Measurements from ENCODE around the gene APOBEC3B. TPM values are rescaled to one million over a fixed set of nuclear protein-coding genes. Genes with fewer than 3 reads are reported as not detected.

APOBEC3B gene
- total RNA-seq, 4 donors from 2014 or later = 7.8 to 15.3 (median 10.9) TPM; not detected in 1

DNA sequence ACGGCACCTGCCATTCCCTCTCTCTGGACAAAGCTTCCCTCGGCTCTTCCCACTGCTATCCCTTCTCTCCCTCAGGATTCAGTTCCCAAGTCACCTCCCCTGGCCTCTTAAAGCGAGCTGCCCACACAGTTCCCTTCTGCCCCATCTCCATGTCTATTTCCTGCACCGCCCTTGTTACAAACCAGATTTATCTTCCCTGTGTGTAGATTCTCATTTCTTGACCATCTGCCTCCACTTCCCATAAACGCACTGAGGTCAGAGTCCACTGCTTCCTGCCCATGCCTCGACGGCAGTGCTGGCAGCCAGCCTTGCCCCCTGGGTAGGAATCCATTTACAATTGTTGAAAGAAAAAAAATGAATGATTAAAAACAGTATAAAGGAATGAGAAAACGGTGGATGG, 11.6 kb upstream of the APOBEC3B start:
- TF ChIP-seq EP300 (IDR thresholded peaks at IDR 0.05; ENCODE audit: low read depth) (no peak), CTCF (IDR thresholded peaks at IDR 0.05) (no peak), POLR2AphosphoS5 (IDR thresholded peaks at IDR 0.05) (no peak), POLR2A (IDR thresholded peaks at IDR 0.05) (no peak)
- in situ Hi-C loops (cut with MboI; ENCODE audit: low pct_ligation_motif_present in 1 of 4, low pct_unique_long_range_greater_than_20kb in 1 of 4, low sequenced_read_pairs in 3 of 4) = no loop called here
- H3K36me3 ChIP-seq = no peaks in the 10 kb centered on the region
- H3K4me1 ChIP-seq = peaks cover 0 to 9% (median 0%) of the 10 kb centered on the region in 4 donors
- no peak overlapping the region for H3K27ac ChIP-seq
- intact Hi-C loops (cut with DNase I; ENCODE audit: low total_unique reads) = no loop called here
- no peak overlapping the region for H3K4me3 ChIP-seq
- no peak for DNase-seq
- WGBS, 2 donors (ENCODE audit: low coverage in 1 of 2) = 37 to 38% methylated on average over 8 of the region's 8 CpGs
- no peaks in the 10 kb centered on the region for H3K27me3 ChIP-seq
- no peaks in the 10 kb centered on the region for H3K9me3 ChIP-seq

- intact Hi-C loops (cut with DNase I; ENCODE audit: low total_unique reads) = no loop called here
- in situ Hi-C loops (cut with MboI; ENCODE audit: low pct_ligation_motif_present in 1 of 4, low pct_unique_long_range_greater_than_20kb in 1 of 4, low sequenced_read_pairs in 3 of 4) = no loop called here
- 82 to 100% methylated on average over 1 to 5 of the region's 5 CpGs for WGBS, 2 donors (ENCODE audit: low coverage in 1 of 2)
- Histone ChIP-seq H3K36me3 (no peaks in the 10 kb centered on the region), H3K4me1 (peaks cover 0 to 9% (median 0%) of the 10 kb centered on the region in 4 donors), H3K27ac (no peak overlapping the region), H3K9me3 (no peaks in the 10 kb centered on the region), H3K27me3 (no peaks in the 10 kb centered on the region), H3K4me3 (no peak overlapping the region)
- DNase-seq = no peak
- no peak for TF ChIP-seq EP300 (IDR thresholded peaks at IDR 0.05; ENCODE audit: low read depth)
- TF ChIP-seq POLR2AphosphoS5 (IDR thresholded peaks at IDR 0.05) = no peak
- no peak for TF ChIP-seq CTCF (IDR thresholded peaks at IDR 0.05)
- TF ChIP-seq POLR2A (IDR thresholded peaks at IDR 0.05) = no peak
Observed at GRCh38 chr22:38971202-38971601, 10.9 kb upstream of the APOBEC3B start.

DNA sequence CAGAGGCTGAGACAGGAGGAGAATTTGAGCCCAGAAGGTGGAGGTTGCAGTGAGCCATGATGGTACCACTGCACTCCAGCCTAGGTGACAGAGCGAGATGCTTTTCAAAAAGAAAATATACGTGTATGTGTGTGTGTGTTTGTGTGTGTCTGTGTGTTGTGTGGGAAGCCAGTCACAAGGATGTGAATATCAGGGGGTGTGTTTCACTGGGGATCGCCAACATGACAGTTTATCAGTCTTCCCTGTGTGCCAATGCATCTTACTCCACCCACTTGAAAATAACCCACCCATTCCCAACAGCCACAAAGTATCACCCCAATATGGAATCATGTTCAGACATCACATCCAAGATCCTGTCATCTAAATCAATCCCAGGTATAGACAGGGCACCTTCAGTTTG, 10.4 kb upstream of the APOBEC3B start:
- in situ Hi-C loops (cut with MboI; ENCODE audit: low pct_ligation_motif_present in 1 of 4, low pct_unique_long_range_greater_than_20kb in 1 of 4, low sequenced_read_pairs in 3 of 4) = no loop called here
- TF ChIP-seq CTCF (IDR thresholded peaks at IDR 0.05) = no peak
- no peak for TF ChIP-seq EP300 (IDR thresholded peaks at IDR 0.05; ENCODE audit: low read depth)
- TF ChIP-seq POLR2A (IDR thresholded peaks at IDR 0.05) = no peak
- no peak for TF ChIP-seq POLR2AphosphoS5 (IDR thresholded peaks at IDR 0.05)
- Histone ChIP-seq H3K9me3 (no peaks in the 10 kb centered on the region), H3K27ac (no peak overlapping the region), H3K4me3 (no peak overlapping the region), H3K36me3 (no peaks in the 10 kb centered on the region), H3K27me3 (no peaks in the 10 kb centered on the region), H3K4me1 (peaks cover 0 to 9% (median 0%) of the 10 kb centered on the region in 4 donors)
- DNase-seq = no peak
- 90% methylated on average over 3 of the region's 3 CpGs; no CpG with 5 or more reads in 1 of the 2 donors for WGBS, 2 donors (ENCODE audit: low coverage in 1 of 2)
- intact Hi-C loops (cut with DNase I; ENCODE audit: low total_unique reads) = no loop called here

DNA sequence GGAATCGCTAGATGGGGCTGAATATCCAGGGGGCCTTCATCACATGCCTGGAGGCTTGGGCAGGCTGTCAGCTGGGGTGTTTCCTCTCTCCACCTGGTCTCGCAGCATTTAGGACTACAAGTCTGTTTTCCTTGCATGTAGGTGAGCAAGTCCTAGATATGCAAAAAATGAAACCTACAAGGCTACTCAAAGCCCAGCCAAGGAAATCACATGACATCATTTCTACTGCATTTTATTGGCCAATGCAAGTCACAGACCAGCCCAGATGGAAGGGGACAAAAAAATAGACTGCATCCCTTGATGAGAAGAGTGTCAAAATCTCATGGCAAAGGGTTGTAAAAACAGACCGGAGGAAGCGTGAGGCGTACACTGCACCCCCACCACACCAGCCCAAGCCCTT, 9.6 kb upstream of the APOBEC3B start:
- intact Hi-C loops (cut with DNase I; ENCODE audit: low total_unique reads) = no loop called here
- no peaks in the 10 kb centered on the region for H3K36me3 ChIP-seq
- peaks cover 0 to 9% (median 0%) of the 10 kb centered on the region in 4 donors for H3K4me1 ChIP-seq
- in situ Hi-C loops (cut with MboI; ENCODE audit: low pct_ligation_motif_present in 1 of 4, low pct_unique_long_range_greater_than_20kb in 1 of 4, low sequenced_read_pairs in 3 of 4) = no loop called here
- no peak overlapping the region for H3K27ac ChIP-seq
- H3K27me3 ChIP-seq = no peaks in the 10 kb centered on the region
- no peaks in the 10 kb centered on the region for H3K9me3 ChIP-seq
- no peak for DNase-seq
- H3K4me3 ChIP-seq = no peak overlapping the region
- TF ChIP-seq POLR2AphosphoS5 (IDR thresholded peaks at IDR 0.05) = no peak
- no peak for TF ChIP-seq EP300 (IDR thresholded peaks at IDR 0.05; ENCODE audit: low read depth)
- TF ChIP-seq CTCF (IDR thresholded peaks at IDR 0.05) = no peak
- TF ChIP-seq POLR2A (IDR thresholded peaks at IDR 0.05) = no peak
- WGBS, 2 donors (ENCODE audit: low coverage in 1 of 2) = 90% methylated on average over 4 to 5 of the region's 5 CpGs
